ENCODE measurements around the gene TRMU.

The TRMU gene

GRCh38 chr22:46337870-46338269 is 2.4 kb downstream of the TRMU start:
- DNase-seq: no peak

- DNase-seq: no peak
Observed at GRCh38 chr22:46338636-46339035, 3.1 kb downstream of the TRMU start.

GRCh38 chr22:46339956-46340355 is 4.4 kb downstream of the TRMU start:
- no peak for DNase-seq

GRCh38 chr22:46340676-46341075 is 5.2 kb downstream of the TRMU start:
- DNase-seq: no peak

- DNase-seq: no peak
Observed at GRCh38 chr22:46346680-46347405, 11.3 kb downstream of the TRMU start.

GRCh38 chr22:46347646-46348045 is 12.1 kb downstream of the TRMU start:
- no peak for DNase-seq

GRCh38 chr22:46348099-46348695 is 12.7 kb downstream of the TRMU start:
- DNase-seq: no peak

- DNase-seq: no peak
Observed at GRCh38 chr22:46349238-46349637, 13.7 kb downstream of the TRMU start.

GRCh38 chr22:46349681-46350080 is 14.2 kb downstream of the TRMU start:
- no peak for DNase-seq

- DNase-seq: no peak
Observed at GRCh38 chr22:46350121-46350520, 14.6 kb downstream of the TRMU start.

- no peak for DNase-seq
Observed at GRCh38 chr22:46350646-46351045, 15.1 kb downstream of the TRMU start.

GRCh38 chr22:46351131-46351735 is 15.7 kb downstream of the TRMU start:
- no peak for DNase-seq

GRCh38 chr22:46351767-46352166 is 16.3 kb downstream of the TRMU start:
- DNase-seq: no peak

GRCh38 chr22:46352276-46352675 is 16.8 kb downstream of the TRMU start:
- DNase-seq: no peak

GRCh38 chr22:46352691-46353386 is 17.3 kb downstream of the TRMU start:
- DNase-seq: no peak

GRCh38 chr22:46353483-46354105 is 18.1 kb downstream of the TRMU start:
- DNase-seq: no peak

- DNase-seq: no peak
Observed at GRCh38 chr22:46354176-46354992, 18.9 kb downstream of the TRMU start.

GRCh38 chr22:46354993-46355305 is 19.4 kb downstream of the TRMU start:
- DNase-seq: no peak

- DNase-seq: no peak
Observed at GRCh38 chr22:46355369-46355995, 20.0 kb downstream of the TRMU start.

GRCh38 chr22:46355996-46356471 is 20.5 kb downstream of the TRMU start:
- no peak for DNase-seq

- DNase-seq: no peak
Observed at GRCh38 chr22:46356496-46357480, 21.3 kb downstream of the TRMU start.
